Cardiac septum (tissue), 1 donor: ENCODE results near the gene LAMA5. TPM values are rescaled to one million over a fixed set of nuclear protein-coding genes. Genes with fewer than 3 reads are reported as not detected.

Experiments used
- DNase-seq: peaks from one replicate; pipeline ENCODE4 v3.0.0-alpha.2; 2020; ENCODE audit warnings: low spot score
- intact Hi-C: fragments of 100-400 bp; cut with DNase I; formaldehyde crosslinking; loops from one replicate; pipeline ENCODE4 v1.14.0; 2022
- total RNA-seq: library from RNA; stranded (reverse); fragmentation: NEBNext Ultra II Directional; extraction: Animal tissue kit (Norgen Biotek cat#: 25700); gene quantifications from one replicate; pipeline ENCODE4 v1.2.1, GENCODE V29; 2021
- donor health status: DM: no; HTN: no; CAD: no.

LAMA5 gene
- total RNA-seq, 1 donor from 2014 or later: 101 TPM

DNA sequence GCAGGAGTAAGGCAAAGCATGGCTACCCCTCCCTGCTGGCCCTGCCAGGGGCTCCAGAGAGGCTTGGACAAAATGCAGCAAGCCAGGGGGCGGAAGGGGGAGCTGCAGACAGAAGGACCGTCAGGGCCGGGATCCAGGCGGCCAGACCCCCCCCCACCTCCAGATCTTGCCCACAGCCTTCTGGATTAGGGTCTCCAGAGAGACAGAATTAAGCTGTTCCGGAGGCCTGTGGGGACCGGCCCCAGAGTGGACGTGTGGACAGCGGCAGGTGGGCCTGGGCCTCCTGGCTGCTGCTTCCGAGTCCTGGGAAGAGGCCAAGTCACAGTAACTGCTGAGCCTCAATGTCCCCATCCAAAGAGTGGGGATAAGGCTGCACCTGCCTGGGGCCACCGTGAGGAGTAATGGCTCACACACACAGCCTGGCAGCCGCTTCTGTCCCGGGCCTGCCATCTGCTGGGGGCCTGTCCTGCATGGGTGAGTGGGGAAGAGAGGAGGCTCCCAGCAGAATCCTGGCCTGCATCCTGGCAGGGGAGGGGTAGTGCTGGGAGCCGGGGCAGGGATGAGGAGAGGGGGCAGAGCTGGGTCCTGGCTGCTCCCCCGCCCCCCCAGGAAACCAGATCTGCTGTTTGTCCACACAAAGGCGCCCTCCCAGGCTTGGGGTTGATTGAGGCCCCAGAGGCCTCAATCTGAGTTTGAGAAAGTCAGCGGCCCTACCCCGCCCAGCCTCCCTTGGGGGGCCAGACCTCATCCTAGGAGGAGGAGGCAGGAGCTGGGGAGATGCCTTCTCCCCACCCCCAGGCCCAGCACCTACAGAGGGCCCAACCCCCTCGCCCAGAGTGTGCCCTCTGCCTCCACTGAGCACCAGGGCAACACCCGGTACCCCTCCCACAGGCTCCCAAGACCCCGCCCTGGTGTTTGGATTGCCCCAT is 3.9 kb downstream of the LAMA5 start:
- DNase-seq: no peak
- intact Hi-C loops: no loop called here

DNA sequence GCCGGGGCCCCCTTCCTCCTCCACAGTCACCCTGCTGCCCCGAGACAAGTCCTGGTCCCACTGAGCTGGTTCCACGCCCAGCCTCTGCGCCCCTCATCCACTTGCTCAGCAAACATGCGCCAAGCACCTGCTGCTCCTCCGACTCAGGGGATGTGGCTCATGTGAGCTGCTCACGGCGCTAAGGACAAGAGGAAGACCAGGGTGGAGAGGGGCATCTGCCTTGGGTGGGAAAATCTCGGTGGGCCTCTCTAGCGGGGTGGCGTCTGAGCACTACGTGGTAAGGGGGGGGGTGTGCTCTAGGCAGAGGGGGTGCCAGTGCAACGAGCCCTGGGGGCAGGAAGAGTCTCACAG is 4.5 kb downstream of the LAMA5 start:
- intact Hi-C loops: no loop called here
- no peak for DNase-seq

DNA sequence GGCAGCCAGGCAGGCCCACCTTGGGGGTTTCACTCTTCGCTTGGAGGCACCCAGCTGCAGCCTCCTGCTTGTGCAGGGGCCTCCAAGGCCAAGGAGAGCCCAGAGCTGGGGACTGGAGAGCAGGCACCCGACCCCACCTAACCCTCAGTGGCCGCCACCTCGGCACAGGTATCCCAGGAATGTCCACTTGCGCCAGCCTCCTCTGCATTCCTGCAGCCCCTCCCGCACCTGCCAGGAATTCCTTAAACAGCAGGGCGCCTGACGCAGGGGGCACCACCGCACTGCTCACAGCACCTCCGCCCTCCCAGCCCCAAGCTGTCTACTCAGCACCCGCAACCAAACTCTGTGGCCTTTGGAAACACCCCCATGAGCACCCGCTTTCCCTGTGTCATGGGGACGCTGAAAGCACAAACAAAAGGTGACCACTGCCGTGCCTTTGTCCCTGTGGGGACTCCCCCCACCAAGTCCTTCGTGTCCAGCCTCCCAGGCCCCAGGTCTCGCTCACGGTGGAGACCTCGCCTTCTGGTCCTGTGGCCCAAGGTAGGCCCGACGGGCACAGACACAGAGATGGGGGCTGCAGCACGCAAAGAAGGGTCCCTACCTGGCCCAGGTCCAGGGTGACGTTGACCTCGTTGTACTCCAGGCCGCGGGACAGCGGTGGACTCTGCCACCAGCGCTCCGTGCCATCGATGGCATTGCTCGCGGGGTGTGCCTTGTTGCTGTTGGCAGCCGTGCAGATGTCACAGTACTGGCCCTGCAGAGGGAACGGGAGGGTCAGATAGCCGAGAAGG is 5.1 kb downstream of the LAMA5 start:
- no peak for DNase-seq
- intact Hi-C loops: no loop called here

DNA sequence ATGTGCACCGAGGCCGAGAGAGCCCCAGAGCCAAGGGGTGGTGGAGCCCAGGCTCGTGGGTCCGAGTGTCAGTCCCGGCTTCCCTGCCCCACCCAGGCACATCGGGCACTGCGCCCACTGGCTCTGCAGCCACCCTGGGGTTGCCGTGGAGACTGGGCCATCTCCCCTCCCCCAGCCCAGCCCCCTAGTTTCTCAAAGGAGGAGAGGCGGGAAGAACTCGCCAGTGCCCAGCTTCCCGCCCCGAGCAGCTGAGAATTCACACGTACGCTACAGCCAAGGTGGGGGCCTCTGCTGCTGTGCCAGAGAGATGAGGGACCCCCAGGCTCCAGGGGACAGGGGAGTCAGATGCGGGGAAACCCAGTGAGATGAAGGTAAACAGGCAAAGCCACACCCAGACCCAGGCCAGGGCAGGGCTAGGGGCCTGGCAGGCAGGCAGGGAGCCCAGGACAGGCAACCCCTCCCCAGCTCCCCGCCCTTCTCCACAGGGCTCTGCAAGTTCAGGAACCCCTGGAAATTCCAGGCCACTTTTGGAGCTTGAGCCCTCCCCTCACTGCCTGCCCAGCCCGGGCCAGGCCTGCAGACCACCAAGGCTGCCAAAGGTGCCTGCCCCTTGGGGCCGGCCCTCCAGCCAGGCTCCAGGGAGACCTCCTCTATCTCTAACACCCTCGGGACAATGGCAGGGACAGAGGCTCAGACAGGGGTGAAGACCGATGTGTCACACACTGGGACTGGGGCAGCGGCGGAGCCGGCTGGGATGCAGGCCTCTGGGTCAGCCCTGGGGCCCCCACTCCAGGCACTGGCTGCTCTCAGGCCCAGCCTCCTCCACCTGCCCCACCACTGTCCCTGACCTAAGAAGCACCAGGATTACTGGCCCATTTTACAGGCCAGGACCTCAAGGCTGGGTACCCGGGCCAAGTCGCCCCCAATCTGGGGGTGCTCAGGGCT is 6.0 kb downstream of the LAMA5 start:
- intact Hi-C loops: no loop called here
- DNase-seq: no peak

DNA sequence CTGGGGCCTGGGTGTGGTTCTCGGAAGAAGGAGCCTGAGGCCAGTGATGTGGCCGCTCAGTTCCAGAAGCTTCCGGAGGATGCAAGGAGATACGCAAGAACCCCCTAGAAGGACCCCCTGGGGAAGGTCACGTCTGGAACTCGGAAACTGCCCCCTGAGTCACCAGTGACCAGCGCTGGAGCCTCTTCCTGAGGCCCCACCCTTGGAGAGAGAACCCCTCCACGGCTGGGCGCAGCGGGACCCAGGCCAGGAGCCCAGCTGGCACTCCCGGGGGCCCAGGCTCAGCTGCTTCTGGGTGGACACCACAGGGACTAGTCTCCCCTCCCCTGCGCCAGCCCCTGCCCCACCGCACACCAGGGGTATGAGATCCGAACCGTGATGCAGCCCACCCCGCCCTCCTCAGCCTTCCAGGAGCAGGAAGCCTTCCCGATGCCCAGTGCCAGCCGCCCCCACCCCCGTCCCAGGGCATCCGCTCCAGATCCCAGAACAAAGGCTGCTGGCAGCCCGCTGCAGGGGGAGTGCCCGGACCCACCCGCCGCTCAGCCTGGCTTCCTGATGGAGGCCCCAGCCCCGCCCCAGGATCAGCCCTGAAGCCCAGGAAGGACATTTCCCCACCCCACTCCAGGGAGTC is 7.5 kb downstream of the LAMA5 start:
- intact Hi-C loops: no loop called here
- no peak for DNase-seq

DNA sequence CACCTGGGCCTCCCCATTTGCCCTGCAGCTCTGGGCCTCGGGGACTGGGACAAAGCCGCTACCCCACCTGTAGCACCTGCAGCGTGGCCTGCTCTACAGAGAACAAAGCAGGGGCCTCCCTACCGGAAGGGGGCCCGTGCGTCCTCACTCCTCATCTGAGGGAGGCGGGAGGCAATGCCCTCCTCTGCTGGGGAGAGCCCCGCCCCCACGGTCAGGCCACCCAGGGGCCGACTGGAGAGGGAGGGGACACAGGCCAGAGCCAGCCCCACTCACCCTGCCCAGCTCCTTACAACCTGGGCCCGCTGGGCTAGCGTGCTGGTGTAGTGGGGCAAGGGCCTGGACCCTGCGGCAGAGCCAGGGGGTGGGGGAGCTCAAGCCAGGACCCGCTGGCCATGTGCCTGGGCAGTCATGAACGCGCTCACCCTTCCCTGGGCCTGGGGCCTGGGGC is 8.0 kb downstream of the LAMA5 start:
- DNase-seq: no peak
- intact Hi-C loops: no loop called here

DNA sequence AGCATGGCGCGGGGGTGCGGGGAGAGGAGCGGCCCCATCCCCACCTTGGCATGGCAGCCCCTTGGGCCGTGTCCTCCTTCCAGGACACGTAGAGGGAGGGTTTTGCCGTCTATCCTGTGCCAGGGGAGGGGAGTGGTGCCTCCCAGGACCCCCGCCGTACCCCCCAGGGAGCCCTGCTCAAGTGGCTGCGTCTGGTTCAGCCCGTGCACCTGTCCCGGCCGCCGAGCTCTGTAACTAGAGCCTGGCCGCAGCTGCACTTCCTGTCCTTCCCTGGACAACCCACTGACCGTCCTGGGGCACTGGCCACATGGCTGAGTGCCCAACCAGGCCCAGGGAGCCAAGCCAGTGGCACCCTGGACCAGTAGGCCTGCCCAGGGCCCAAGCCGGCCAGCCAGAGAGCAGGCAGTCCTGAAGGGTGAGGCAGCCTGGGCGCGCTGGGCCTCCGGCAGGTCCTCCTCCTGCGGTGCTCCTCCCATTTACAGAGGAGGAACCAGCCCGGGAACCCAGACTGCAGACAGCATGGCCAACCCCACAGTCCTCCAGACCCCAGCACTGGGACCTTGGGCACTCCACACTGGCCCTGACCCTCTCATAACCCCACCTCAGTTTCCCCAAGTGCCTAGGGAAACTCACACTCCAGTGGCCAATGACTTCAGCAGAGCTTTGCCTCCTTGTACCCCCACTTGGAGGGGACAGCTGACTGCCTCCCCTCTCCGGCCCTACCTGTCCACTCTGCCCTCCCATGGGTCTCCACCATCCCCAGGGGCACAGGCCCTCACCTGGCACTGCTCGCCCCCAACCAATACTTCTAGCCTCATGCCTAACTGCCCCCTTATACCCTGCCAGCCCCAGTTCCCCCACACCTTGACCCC is 8.7 kb downstream of the LAMA5 start:
- no peak for DNase-seq
- intact Hi-C loops: no loop called here

DNA sequence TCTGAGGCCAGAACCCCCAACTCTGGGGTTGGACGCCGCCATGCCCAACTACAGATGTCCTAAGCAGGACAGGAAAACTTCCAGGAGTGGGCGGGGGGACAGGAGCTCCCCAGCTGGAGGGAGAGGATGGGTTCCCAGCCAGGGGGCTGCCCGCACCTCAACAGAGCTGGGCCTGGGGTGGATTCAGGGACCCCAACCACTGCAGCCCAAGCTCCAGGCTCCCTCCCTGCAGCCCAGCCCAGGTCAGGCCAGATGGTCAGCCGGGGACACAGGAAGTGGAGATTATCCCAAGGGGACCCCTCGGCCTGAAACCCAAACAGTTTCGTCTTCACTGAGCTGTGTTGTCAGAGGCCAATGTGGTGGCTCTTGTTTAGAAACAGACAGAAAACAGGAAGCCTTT is 9.4 kb downstream of the LAMA5 start:
- intact Hi-C loops: no loop called here
- DNase-seq: no peak

DNA sequence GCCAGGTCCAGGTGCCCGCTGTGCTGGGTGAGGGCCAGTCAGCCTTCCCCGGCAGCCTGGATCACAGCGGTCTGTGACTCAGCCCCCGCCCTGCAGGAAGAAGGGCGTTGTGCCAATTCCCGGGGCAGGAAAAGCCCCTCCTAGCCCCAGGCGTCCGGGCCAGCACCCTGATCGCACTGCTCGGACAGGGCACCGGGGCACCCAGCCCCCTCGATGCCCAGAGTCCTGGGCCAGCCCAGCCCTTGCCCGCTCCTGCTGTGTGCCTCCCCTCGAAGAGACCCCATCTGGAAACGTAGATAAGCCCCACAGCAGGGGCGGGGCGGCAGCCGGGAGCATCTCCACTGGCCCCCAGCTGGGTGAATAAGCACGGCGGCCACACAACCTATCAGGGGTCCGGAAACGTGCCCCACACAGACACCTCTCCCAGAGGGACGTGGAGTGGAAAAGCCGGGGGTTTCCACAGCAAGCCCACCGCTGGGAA is 9.9 kb downstream of the LAMA5 start:
- intact Hi-C loops: no loop called here
- DNase-seq: no peak

DNA sequence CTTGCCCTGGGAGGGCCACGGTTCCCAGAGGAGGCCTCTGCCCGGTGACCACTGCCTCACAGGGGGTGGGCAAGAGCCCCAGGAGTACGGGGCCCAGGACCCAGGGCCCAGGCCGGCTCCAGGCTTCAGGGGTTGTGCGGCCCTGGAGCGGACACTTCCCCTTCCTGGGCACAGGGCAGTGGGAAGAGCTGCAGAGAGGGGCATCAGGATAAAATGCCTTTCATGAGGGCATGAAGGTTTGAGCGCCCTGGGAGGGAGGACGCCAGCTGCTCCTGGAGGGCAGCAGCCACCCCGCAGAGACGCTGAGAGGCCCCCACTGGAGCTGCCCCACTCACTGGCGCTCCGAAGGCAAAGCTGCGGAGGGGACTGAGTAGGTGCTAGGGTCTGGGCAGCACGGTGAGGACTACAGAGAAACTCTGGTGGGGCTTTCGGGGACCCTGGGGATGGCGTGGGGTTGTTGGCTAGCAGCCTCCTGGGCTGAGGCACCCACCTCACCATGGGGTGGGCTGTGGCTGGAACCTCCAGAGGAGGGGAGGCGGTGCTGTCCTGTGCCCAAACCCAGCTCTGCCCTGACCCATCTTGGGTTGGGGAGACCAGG is 10.4 kb downstream of the LAMA5 start:
- DNase-seq: no peak
- intact Hi-C loops: no loop called here

DNA sequence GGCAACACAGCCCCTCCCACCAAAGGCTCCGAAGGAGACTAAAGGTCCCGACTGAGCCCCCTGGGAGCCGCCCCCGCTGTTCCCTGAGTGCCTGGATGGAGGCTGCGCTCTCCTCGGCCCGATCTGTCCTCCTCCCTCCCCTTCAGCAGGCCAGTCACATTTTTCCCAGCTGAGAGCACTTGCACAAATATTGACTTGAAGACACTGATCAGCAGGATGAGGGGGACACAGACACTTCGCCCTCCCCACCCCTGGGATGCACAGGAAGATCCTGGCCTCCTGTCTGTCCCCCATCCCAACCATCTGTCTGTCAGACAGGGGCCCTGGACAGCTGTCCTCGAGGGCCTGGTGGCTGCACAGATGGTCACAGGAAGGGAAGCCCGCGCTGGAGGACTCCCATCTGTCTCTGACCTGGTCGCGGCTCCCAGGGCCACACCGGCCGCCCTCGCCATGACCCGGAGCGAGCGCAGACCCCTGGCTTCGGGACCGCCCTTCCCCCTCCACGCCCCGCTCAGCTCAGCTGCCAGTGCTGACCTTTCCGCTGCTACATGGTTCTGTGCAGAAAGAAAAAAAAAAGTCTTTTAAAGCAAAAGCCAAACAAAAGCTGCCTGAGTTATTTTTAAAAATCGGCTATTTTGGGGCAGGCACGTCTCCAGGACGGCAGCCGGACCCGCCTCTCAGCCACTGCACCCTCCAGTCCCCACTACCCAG is 11.1 kb downstream of the LAMA5 start:
- intact Hi-C loops: no loop called here
- DNase-seq: no peak

DNA sequence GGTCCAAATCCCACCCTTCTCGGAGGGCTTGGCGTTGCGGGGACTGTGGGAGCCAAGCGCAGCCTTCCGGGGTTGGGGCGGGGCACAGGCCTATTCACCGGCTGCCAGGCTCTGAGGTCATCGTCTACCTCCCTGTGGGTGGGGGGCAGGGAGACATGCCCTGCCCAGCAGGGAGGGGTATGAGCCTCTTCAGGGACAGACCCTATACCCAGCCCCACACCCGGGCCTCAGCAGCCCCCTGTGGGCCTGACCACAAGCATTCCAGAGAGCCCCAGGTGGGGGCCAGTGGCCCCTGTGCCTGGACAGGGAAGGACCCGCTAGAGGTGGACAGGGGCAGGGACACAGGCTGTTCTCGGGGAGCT is 11.6 kb downstream of the LAMA5 start:
- no peak for DNase-seq
- intact Hi-C loops: no loop called here

DNA sequence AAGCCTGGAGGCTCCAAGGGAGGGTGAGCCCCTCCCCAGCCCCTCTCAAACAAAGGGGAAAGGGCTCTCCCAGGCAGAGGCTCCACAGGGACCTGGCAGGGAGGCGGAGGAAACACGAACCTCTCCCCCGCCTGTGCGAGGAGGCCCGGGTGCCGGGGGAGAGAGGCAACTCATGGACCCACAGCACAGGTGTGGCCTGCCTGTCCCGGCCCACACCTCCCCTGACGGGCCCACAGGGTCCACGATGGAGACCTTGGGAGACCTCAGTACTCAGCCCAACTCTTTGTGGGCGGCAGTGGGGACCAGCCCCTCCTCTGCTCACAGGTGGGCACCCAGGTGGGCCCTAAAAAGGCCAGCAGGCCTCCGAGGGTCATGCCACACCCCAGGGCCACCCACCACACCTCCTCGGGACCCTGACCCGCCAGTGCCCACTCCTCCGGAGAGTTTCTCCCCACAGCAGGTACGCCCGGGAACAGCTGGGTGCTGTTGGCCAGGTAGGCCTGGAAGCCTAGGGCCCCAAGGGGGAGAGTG is 12.2 kb downstream of the LAMA5 start:
- no peak for DNase-seq
- intact Hi-C loops: no loop called here

DNA sequence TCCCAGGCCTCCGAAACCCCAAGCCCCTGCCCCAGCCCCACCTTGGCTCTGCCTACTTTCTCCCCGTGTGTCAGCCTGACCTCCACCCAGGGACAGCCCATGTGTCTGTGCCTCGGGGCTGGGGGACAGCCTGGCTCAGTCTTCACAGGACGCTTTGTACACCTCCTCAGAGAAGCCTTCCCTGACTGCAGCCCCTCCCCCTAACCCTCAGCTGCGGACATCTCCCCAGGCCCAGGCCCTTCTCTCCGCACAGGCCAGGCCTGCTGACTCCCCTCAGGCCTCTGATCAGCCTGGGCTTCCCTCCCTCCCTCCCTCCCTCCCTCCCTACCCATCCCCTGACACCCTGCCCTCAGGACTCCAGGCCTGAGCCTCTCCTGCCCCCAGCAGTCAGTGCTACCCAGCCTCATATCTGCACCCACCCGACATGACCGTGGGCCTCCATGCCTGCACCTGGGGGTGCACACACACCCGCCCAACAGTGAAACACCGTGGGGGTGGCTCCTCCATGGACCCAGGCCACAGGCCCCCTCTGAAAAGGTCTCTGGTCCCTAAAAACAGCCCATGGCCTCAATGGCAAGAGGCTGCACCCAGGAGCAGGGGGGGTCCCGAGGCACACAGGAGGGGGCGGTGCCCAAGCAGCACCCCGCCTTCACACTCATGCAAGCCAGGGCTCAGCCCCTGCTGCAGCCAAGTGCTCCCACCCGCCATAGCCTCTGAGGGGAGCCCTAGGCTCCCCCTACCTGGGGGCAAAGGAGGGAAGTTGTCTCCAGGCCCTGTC is 12.9 kb downstream of the LAMA5 start:
- intact Hi-C loops: no loop called here
- no peak for DNase-seq

DNA sequence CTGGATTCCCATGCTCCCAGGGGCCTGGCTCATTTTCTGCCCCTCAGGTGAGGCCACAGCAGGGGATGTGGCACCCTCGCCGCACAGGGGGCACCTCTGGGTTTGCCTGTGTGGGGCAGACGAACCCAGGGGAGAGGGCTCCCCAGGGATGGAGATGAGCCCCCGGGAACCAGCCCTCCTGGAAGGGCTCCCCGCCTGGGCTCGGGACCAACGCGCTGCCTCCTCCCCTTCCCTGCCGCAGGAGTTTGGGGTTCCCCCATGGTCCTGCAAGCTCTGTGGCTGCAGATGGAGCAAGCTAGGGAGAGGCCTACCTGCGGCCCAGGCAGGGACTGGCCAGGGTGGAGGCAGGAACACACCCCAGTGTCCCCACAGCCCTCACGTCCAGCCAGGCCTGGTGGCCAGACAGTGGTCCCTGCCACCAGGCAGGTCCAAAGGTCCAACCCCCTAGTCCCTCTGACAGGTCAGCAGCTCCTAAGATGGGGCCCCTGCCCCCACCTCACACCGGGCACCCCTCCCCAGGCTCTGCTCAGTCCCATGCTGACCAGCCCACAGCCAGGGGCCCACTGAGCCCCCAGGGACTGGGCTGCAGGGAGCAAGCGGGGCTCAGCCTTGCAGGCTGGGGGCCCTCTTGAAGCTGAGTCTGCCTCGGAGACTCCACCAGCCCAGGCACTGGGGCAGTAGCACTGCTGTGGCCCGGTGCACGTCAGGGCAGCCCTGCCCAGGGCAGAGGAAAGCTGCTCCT is 13.7 kb downstream of the LAMA5 start:
- intact Hi-C loops: no loop called here

More for the DNA sequence above, 13.7 kb downstream of the LAMA5 start:
- no peak for DNase-seq
